Amniotic epithelial cell (primary cell): ENCODE data around the gene PGM1.

Source experiments
- DNase-seq: peaks from one replicate; pipeline ENCODE4 v3.0.0-alpha.2; 2010; ENCODE audit warnings: low read depth

The PGM1 gene

DNA sequence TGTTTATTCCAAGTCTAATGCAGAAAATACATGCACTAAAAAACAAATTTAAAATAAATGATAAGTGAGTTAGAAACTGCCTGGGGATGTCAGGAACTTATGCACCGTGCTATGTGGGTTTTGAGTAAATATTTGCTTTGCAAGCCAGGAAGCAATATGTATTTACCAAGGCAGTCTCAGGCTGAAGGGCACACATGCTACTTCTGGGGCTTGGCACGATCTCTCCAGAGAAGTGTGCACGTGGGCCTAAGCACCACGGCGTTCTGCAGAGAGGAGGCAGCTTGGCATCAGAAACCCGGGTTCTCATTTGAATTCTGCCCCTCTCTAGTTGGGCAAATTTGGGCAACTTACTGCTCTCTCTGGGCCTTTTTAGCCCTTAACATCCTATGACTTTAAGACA lies 108.0 kb downstream of the PGM1 start:
- no peak for DNase-seq

DNA sequence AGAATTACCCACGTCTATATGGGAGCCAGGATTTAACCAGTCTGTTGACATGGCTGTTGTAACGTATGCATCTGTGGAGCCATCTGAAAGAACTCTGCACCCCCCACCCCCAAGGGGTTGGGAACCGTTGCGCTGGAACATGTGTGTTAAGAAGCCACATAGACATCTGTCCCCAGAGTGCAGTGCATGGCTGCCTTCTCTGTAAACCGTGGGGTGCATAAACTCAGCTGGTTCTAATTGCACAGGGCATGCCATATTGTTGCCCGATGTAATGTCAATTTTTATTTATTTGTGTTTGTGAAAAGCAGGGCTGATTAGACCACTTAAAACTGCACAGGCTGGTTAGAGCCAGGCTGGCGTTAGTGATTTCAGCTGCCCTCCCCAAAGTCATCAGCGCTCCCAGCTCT lies 110.5 kb downstream of the PGM1 start:
- no peak for DNase-seq

DNA sequence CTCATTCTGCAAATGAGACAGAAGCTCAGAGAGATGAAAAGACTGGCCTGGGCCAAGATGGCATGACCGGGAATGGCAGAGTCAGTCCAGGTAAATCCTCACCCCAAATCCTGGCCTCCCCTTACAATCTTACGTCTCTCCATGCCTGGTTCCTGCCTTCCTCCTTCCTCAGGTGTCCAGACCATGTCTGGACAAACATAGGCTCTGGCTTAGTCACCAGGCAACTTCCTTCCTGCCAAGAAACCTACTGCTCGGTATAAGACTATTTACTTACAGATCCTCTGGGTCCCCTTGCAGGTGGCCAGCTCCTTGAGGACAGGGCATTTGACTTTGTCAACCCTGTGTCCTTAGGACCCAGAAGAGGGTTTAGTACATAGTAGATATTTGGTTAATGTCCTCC lies 111.2 kb downstream of the PGM1 start:
- no peak for DNase-seq

DNA sequence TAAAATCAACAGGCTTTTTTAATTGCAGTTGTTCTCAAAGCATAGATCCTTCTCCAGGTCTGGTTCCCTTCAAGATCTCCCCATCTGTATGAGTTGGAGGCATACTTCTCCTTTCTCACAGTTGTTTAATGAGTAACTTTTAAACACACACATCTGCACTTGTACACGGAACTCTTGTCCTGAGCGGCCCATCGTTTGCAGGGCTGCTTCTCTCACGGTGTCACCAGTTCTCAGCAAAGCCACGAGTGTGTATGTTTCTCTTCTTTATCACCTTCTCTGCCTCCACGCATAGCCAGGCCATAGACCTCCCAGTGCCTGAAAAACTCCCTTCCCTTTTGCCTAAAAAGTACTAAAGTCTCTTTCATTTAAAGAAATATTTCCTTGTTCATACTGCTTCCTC lies 111.9 kb downstream of the PGM1 start:
- no peak for DNase-seq

DNA sequence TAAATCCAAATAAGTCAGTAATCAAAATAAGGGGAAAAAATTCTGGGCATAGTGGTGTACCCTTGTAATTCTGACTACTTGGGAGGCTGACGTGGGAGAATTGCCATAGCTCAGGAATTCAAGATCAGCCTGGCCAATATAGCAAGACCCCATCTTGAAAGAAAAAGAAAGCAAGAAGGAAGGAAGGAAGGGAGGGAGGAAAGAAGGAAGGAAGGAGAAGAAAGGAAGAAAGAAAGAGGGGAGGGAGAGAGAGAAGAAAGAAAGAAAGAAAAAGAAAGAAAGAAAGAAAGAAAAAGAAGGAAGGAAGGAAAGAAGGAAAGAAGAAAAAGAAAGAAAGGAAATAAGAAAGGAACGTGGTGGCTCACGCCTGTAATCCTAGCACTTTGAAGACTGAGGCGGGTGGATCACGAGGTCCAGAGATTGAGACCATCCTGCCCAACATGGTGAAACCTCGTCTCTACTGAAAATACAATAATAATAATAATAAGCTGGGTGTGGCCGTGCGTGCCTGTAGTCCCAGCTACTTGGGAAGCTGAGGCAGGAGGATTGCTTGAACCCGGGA lies 116.1 kb downstream of the PGM1 start:
- no peak for DNase-seq
